CD14-positive monocyte (primary cell): ENCODE data around the gene CYCS. TPM values are rescaled to one million over a fixed set of nuclear protein-coding genes. Genes with fewer than 3 reads are reported as not detected.

Source experiments
- DNase-seq, 3 donors: peaks; one replicate each; pipeline ENCODE4 v3.0.0-alpha.2; 2011 to 2022
- H2AFZ ChIP-seq: 2 replicates; pipeline ENCODE4 v1.6.0; 2012; ENCODE audit warnings: mild to moderate bottlenecking, low read depth, low read length, inconsistent platforms; ENCODE audit not compliant: insufficient read depth, poor library complexity, severe bottlenecking
- H3K27ac ChIP-seq, 2 donors: 1 replicate in 1 of 2; 2 replicates in 1 of 2; pipeline ENCODE4 v1.5.1; 2012 to 2013; ENCODE audit warnings: low read length in 2 of 2, control low read depth in 1 of 2, inconsistent platforms in 1 of 2, low read depth in 1 of 2, mild to moderate bottlenecking in 1 of 2
- H3K27me3 ChIP-seq, 2 donors: one replicate each; pipeline versions ENCODE4 v1.6.0 to v1.6.1; 2011 to 2013; ENCODE audit warnings: low read length in 2 of 2; ENCODE audit not compliant: control insufficient read depth in 2 of 2, insufficient read depth in 2 of 2
- H3K36me3 ChIP-seq, 2 donors: replicated peaks in 1 of 2; 1 replicate in 1 of 2; 2 replicates in 1 of 2; pipeline versions ENCODE4 v1.5.1 to v1.6.1; 2012 to 2013; ENCODE audit warnings: low read length in 2 of 2, control low read depth in 1 of 2, inconsistent platforms in 1 of 2, mild to moderate bottlenecking in 1 of 2; ENCODE audit not compliant: insufficient read depth in 2 of 2, control insufficient read depth in 1 of 2
- H3K4me1 ChIP-seq, 2 donors: 1 replicate in 1 of 2; 2 replicates in 1 of 2; pipeline versions ENCODE4 v1.5.1 to v1.6.1; 2012 to 2013; ENCODE audit warnings: low read length in 2 of 2, control low read depth in 1 of 2, inconsistent platforms in 1 of 2, mild to moderate bottlenecking in 1 of 2, moderate library complexity in 1 of 2; ENCODE audit not compliant: insufficient read depth in 2 of 2, control insufficient read depth in 1 of 2
- H3K4me2 ChIP-seq: replicated peaks from 2 replicates; pipeline ENCODE3; 2012; ENCODE audit warnings: low read length, moderate library complexity, mild to moderate bottlenecking; ENCODE audit not compliant: poor library complexity, severe bottlenecking; ENCODE audit errors: extremely low read depth
- H3K4me3 ChIP-seq, 3 experiments: fragments of 200-600 bp in 1 of 3; sonication (generic) in 1 of 3; replicated peaks in 1 of 3; 1 replicate in 2 of 3; 2 replicates in 1 of 3; pipeline ENCODE4 v1.5.1; 2011 to 2013; ENCODE audit warnings: low read length in 3 of 3, mild to moderate bottlenecking in 3 of 3, control low read depth in 2 of 3, low read depth in 2 of 3, inconsistent platforms in 1 of 3, moderate library complexity in 1 of 3
- H3K79me2 ChIP-seq: 2 replicates; pipeline ENCODE4 v1.6.0; 2012; ENCODE audit warnings: mild to moderate bottlenecking, control low read depth, inconsistent platforms, low read length, moderate library complexity; ENCODE audit not compliant: insufficient read depth
- H3K9ac ChIP-seq: 2 replicates; pipeline ENCODE4 v1.6.0; 2017; ENCODE audit warnings: low read length, mild to moderate bottlenecking; ENCODE audit not compliant: insufficient read depth, poor library complexity, severe bottlenecking
- H3K9me3 ChIP-seq, 2 donors: replicated peaks in 1 of 2; 1 replicate in 1 of 2; 2 replicates in 1 of 2; pipeline versions ENCODE4 v1.5.1 to v1.6.1; 2012 to 2013; ENCODE audit warnings: low read length in 2 of 2, control low read depth in 1 of 2; ENCODE audit not compliant: control insufficient read depth in 1 of 2, insufficient read depth in 1 of 2
- H4K20me1 ChIP-seq: 2 replicates; pipeline ENCODE4 v1.6.0; 2012; ENCODE audit warnings: mild to moderate bottlenecking, low read length, control low read depth, moderate library complexity; ENCODE audit not compliant: insufficient read depth
- H3K27ac Mint-ChIP-seq, 7 donors: one replicate each; pipeline ENCODE4 v1.8.0; 2020; ENCODE audit warnings: mild to moderate bottlenecking in 7 of 7, mixed read lengths in 7 of 7, moderate library complexity in 6 of 7, inconsistent platforms in 2 of 7
- H3K27me3 Mint-ChIP-seq, 3 donors: one replicate each; pipeline ENCODE4 v1.8.0; 2021 to 2022; ENCODE audit warnings: low read depth in 3 of 3, mild to moderate bottlenecking in 3 of 3, mixed read lengths in 3 of 3, moderate library complexity in 3 of 3, inconsistent platforms in 1 of 3
- H3K36me3 Mint-ChIP-seq, 2 donors: one replicate each; pipeline ENCODE4 v1.8.0; 2020; ENCODE audit warnings: mixed read lengths in 2 of 2, inconsistent platforms in 1 of 2, mild to moderate bottlenecking in 1 of 2
- H3K4me1 Mint-ChIP-seq: one replicate; pipeline ENCODE4 v1.8.0; 2020; ENCODE audit warnings: mild to moderate bottlenecking, mixed read lengths
- H3K4me3 Mint-ChIP-seq, 2 donors: one replicate each; pipeline ENCODE4 v1.8.0; 2020; ENCODE audit warnings: mild to moderate bottlenecking in 2 of 2, mixed read lengths in 2 of 2, moderate library complexity in 1 of 2
- H3K9me3 Mint-ChIP-seq, 7 donors: one replicate each; pipeline ENCODE4 v1.8.0; 2020 to 2022; ENCODE audit warnings: mixed read lengths in 7 of 7, mild to moderate bottlenecking in 6 of 7, moderate library complexity in 6 of 7, inconsistent platforms in 2 of 7
- CTCF ChIP-seq: fragments of 200-600 bp; IDR thresholded peaks from one replicate; pipeline ENCODE4 v1.8.0; 2022; ENCODE audit warnings: antibody characterized with exemption, mild to moderate bottlenecking
- WGBS: methylation state at CpG from one replicate; pipeline ENCODE4 v1.1.5; 2013; ENCODE audit warnings: missing lambda C conversion rate; ENCODE audit not compliant: insufficient coverage; 5-methylcytosine and 5-hydroxymethylcytosine counted together
- intact Hi-C, 2 donors: fragments of 100-400 bp; cut with micrococcal nuclease; formaldehyde crosslinking; loops; one replicate each; pipeline versions ENCODE4 v1.15.0 to v1.15.1; 2023
- polyA plus RNA-seq, 3 donors: library from polyadenylated mRNA; depleted of rRNA in 1 of 3; unstranded in 2 of 3; stranded (reverse) in 1 of 3; fragments of 300-500 nt in 2 of 3; fragments of >200 nt in 1 of 3; fragmentation: Illumina TruSeq in 2 of 3; gene quantifications; 1 replicate in 2 of 3; 2 replicates in 1 of 3; pipeline ENCODE4 v1.2.3, GENCODE V29; 2012 to 2021

The CYCS gene
- polyA plus RNA-seq, 3 donors = 35.8 to 99.3 (median 80.8) TPM

- no peak for DNase-seq
- no peaks in the 10 kb centered on the region for H3K4me1 ChIP-seq
- no peak overlapping the region for H3K4me2 ChIP-seq
- H3K9me3 Mint-ChIP-seq = no peaks in the 10 kb centered on the region
- H4K20me1 ChIP-seq = no peaks in the 10 kb centered on the region
- WGBS = no CpG with 5 or more reads among the region's 1 CpG
- intact Hi-C loops = no loop called here
- H3K9me3 ChIP-seq = no peaks in the 10 kb centered on the region
- no peaks in the 10 kb centered on the region for H3K27me3 ChIP-seq
- no peak overlapping the region for H3K4me3 Mint-ChIP-seq
- H3K36me3 Mint-ChIP-seq = peaks cover 24 to 25% of the 10 kb centered on the region in 2 donors
- TF ChIP-seq CTCF = no peak
- H3K36me3 ChIP-seq = peaks cover 8 to 22% of the 10 kb centered on the region in 2 donors
- no peak overlapping the region for H3K4me3 ChIP-seq
- H2AFZ ChIP-seq = no peak overlapping the region
- no peak overlapping the region for H3K27ac Mint-ChIP-seq
- no peaks in the 10 kb centered on the region for H3K79me2 ChIP-seq
- no peaks in the 10 kb centered on the region for H3K4me1 Mint-ChIP-seq
- H3K27ac ChIP-seq = no peak overlapping the region
- H3K27me3 Mint-ChIP-seq = no peaks in the 10 kb centered on the region
- no peak overlapping the region for H3K9ac ChIP-seq
These were observed 46.5 kb upstream of the CYCS start for GRCh38 chr7:25171516-25171915.

- H3K27ac Mint-ChIP-seq = no peak overlapping the region
- H3K36me3 ChIP-seq = peaks cover 8 to 23% of the 10 kb centered on the region in 2 donors
- H3K4me2 ChIP-seq = no peak overlapping the region
- no peak overlapping the region for H3K4me3 Mint-ChIP-seq
- no peak for DNase-seq
- no peaks in the 10 kb centered on the region for H3K27me3 Mint-ChIP-seq
- H3K9ac ChIP-seq = no peak overlapping the region
- H3K4me1 ChIP-seq = no peaks in the 10 kb centered on the region
- no peaks in the 10 kb centered on the region for H3K4me1 Mint-ChIP-seq
- WGBS = no CpG with 5 or more reads among the region's 1 CpG
- H2AFZ ChIP-seq = no peak overlapping the region
- H3K27ac ChIP-seq = no peak overlapping the region
- intact Hi-C loops = no loop called here
- no peaks in the 10 kb centered on the region for H3K9me3 Mint-ChIP-seq
- no peaks in the 10 kb centered on the region for H3K9me3 ChIP-seq
- no peak overlapping the region for H3K4me3 ChIP-seq
- no peak for TF ChIP-seq CTCF
- H3K27me3 ChIP-seq = no peaks in the 10 kb centered on the region
- no peaks in the 10 kb centered on the region for H3K79me2 ChIP-seq
- peaks cover 25 to 26% of the 10 kb centered on the region in 2 donors for H3K36me3 Mint-ChIP-seq
- no peaks in the 10 kb centered on the region for H4K20me1 ChIP-seq
These were observed 46.0 kb upstream of the CYCS start for GRCh38 chr7:25171071-25171470.
